Measurements from ENCODE around the gene REEP1.

DNA sequence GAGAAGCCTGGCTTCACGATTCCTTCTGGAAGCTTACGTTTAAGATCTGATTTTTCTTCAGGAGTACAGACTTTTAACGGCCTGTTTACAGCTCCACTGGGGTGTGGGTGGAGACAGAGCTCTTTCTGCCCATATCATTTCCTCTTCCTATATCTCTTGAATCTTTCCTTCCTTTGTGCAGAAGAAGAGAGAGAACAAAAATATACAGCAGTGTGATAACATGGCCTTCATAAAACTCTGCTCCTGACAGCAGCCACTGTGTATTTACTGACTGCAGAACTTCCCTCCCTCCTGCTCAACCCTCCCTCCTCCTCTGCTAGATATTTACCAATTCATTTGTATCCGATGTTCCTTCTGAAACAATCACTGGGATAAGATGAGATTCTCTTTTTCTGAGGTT lies 34.1 kb upstream of the REEP1 start:
- TF ChIP-seq, protein P1, sequence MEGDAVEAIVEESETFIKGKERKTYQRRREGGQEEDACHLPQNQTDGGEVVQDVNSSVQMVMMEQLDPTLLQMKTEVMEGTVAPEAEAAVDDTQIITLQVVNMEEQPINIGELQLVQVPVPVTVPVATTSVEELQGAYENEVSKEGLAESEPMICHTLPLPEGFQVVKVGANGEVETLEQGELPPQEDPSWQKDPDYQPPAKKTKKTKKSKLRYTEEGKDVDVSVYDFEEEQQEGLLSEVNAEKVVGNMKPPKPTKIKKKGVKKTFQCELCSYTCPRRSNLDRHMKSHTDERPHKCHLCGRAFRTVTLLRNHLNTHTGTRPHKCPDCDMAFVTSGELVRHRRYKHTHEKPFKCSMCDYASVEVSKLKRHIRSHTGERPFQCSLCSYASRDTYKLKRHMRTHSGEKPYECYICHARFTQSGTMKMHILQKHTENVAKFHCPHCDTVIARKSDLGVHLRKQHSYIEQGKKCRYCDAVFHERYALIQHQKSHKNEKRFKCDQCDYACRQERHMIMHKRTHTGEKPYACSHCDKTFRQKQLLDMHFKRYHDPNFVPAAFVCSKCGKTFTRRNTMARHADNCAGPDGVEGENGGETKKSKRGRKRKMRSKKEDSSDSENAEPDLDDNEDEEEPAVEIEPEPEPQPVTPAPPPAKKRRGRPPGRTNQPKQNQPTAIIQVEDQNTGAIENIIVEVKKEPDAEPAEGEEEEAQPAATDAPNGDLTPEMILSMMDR (conservative IDR thresholded peaks at IDR 0.05; ENCODE audit: low read length): no peak
- no peak for TF ChIP-seq EZH2phosphoT487 (IDR thresholded peaks at IDR 0.05; ENCODE audit: borderline replicate concordance, low read depth, low read length)
